HG03432 (cell line): Measurements from ENCODE around the gene LGI1.

Source experiments
- ATAC-seq: cut with Tn5 transposase; IDR thresholded peaks from one replicate; pipeline ENCODE4 v1.9.1; 2021; ENCODE audit warnings: mild to moderate bottlenecking, moderate library complexity; ENCODE audit not compliant: unreplicated experiment

Gene LGI1

DNA sequence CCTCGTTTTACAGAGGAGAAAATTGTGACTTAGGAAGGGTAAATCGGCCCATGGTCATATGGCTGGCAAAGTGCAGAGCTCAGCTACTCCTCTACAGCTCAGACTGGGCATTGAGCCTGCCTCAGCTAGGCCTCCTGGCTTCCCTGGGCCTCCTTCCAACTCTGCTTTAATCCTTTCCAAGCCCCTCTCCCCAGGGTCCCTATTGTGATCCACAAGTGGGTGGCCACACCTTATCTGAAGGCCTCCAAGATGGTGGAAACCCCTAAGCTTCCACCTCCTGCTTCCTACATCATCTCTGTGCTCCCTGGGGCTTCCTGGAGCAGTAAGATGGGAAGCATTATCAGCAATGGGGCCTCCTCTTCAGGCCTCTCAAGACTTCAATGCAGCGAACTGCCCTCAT is 3.0 kb upstream of the LGI1 start:
- ATAC-seq, result no peak

DNA sequence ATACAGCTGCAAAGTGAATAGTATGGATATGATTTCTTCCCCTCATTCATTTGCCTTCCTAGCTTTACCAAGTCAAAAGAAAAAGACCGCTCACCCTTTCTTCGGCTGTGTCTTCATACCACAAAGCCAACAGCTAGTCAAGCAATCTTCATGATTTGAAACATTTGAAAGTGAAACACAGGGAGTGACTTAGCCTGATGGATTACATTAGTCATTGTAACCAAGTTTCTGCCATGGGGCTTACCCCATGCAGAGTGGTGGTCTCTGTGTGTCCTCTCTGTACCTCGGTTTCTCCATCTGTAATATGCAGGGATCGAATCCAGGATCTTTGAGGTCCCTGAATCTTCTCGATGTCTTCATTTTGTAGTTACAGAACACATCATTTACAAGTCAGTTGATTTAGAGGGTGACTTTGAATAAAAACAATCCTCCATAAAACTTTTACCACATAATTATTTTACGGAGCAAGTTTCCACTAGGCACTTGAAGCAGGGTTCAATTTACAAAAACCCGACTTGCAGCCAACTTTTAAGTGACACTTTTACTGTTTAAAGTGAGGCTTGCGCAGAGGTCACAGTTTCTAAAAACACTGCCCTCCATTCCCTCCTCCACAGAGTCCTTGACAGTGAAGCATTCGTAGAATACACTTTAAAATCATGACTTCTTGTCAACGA is 2.2 kb upstream of the LGI1 start:
- ATAC-seq, result no peak

- ATAC-seq, result no peak
Observed at GRCh38 chr10:93756118-93756517, 1.6 kb upstream of the LGI1 start.

DNA sequence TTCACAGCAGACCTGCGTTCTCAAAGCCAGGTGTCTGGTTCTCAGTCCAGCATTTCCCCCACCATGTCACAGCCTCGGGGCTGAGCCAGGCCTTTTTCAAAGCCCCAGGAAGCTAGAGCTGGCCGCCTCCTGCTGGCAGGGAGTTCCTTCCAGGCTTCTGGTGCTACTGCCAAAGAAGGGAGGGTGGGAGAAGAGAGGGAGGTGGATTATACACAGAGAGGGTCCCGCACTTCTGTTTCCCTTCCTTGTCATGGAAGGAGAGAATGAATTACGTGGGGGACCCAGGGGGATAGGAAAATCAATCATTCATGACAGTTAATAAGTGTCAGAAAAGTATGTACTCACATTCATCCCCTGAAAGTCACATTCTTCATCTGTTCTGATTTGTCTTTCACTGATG is 600 bp upstream of the LGI1 start:
- no peak for ATAC-seq

GRCh38 chr10:93758508-93758885 is 761 bp downstream of the LGI1 start:
- ATAC-seq, result no peak

DNA sequence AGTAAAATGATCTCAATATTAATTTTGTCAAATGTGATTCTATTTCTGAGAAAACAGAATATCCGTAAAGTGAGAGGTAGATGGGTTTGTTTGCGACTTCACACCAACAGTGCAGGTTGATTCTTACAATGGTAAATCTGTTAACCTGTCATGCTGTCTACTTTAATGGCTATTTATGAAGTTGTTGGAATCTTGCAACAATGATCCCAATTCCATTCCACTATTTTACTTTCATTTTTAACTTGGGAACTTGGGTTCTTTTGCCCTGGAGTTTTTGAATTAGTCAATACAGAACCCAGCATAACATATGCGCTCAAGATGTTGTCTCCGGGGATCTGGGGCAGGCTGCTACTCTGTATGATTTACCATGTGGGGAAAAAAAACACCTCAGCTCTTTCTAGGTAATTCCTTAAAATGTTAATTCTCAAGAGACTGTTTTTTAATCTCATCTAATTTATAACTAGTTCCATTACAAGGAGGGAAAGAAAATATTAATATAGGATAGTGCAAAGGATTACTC is 1.2 kb downstream of the LGI1 start:
- no peak for ATAC-seq

GRCh38 chr10:93760490-93760889 is 2.8 kb downstream of the LGI1 start:
- ATAC-seq, result no peak

- ATAC-seq, result peak; percentile 86
Observed at GRCh38 chr10:93762979-93763391, 5.2 kb downstream of the LGI1 start.

DNA sequence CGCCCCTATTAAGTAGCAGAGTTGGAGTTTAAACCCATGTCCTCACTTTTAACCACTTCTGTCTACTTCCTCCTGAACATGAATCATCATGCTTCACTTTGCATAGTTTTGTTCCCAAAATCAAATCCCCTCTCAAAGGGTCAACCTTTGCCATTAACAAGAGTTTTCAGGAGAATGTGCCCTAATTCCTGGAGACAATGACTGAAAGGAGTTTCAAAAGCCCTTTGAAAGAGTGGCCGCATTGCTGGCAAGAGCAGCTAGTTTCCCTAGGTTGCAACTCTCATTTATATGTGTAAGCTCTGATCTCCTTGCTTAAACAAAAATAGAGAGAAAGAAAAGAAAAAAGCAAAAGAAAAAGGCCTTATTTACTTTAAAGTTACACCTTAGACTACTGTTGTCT is 9.2 kb downstream of the LGI1 start:
- no peak for ATAC-seq

GRCh38 chr10:93767724-93768399 is 10.1 kb downstream of the LGI1 start:
- ATAC-seq, result no peak

DNA sequence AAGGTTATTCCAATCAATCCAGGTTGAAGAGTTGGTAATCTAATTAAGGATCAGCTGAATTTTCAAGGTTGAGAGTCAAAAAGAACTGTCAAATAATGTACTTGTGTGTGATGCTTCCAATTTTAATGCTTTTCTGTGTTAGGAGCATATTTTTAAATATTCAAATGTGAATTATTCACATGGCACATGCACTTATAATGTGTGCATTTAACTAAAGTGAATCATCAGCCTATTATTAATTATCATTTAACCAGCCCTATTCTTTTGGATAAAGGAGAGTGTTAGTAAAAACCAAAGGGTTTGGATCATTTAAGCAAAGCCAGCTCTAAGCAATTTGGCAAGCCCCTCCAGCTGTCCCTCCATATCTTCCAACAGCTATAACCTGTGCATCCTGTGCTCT is 11.2 kb downstream of the LGI1 start:
- no peak for ATAC-seq

DNA sequence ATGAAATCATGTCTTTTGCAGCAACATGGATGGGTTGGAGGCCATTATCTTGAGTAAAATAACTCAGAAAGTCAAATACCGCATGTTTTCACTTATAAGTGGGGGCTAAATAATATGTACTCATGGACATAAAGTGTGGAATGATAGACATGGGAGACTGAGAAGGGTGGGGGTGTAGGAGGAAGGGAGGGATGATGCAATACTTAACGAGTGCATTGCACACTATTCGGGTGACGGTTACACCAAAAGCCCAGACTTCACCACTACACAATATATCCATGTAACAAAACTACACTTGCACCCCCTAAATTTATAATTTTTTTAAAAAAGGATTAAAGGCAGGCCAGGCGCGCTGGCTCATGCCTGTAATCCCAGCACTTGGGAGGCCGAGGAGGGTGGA is 13.6 kb downstream of the LGI1 start:
- ATAC-seq, result no peak

DNA sequence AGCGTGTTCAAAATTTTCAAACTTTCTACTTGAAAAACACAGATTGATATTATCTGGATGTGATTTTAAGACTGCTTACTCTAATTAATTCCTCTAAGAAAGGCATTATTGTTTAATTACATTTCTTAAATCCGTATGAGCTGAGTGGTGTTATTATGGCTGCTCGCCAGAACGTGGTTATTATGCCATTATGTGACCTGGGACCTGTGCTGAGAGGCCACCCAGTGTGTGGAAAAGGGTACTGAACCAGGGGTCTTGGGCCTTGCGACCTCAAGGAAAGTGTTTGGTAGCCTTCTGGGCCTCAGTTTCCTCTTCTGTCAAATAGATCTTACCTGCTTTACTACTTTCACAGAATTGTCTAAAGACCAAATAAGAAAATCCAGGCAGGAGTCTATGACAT is 15.4 kb downstream of the LGI1 start:
- no peak for ATAC-seq

- no peak for ATAC-seq
Observed at GRCh38 chr10:93773705-93774104, 16.0 kb downstream of the LGI1 start.

DNA sequence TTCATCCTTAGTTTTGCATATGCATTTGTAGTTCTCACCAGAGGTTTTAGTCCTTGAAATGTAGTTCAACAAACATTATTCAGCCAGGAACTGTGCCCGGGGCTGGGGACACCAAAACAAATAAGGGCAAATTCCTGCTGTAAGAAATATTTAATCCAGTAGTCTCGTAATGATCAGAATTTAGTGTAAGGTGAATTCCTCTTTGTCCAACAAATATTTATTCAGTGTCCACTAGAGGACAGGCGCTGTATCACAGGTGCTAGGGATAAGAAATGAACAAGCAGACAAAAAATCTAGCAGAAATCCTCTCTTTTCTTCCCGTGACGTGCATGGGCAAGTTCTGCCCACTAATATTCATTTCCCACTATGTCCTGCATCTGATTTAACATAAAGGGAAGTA is 17.6 kb downstream of the LGI1 start:
- ATAC-seq, result no peak

- ATAC-seq, result no peak
Observed at GRCh38 chr10:93777092-93777491, 19.4 kb downstream of the LGI1 start.

- no peak for ATAC-seq
Observed at GRCh38 chr10:93784059-93784458, 26.3 kb downstream of the LGI1 start.

DNA sequence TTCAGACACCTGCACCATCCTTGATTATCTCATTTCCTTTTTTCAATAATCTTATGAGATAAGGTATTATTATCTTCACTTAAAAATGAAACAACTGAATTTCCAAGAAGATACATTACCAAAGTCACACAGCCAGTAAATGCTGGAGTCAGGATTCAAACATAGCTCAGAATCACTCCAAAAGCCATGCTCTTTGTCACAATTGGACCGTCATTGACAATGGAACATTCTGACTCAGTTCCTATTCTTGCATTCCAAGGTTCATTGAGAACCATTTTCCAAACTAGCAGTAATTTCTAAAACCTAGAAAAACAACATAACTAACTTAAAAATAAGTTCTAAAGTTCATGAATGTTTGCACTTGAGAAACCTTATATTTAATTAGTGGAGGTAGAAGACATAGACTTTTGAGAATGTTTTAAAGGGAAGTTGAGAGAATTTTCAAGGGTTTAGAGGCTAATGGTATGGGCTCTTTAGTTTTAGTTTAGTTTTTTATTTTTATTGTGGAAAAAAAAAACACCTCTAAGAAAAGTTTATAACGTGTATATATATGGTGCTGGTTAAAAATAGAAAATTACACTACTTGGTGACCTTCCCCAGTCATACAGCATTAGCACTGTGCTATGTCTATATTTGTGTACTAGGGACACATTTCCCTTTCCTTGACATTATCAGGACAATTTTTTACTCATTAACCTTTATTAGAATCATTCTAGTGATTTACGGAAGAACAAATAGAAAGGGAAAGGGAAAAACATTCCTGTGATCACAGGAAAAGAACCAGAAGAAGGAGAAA is 30.9 kb downstream of the LGI1 start:
- ATAC-seq, result no peak

GRCh38 chr10:93790439-93790838 is 32.7 kb downstream of the LGI1 start:
- ATAC-seq, result no peak

DNA sequence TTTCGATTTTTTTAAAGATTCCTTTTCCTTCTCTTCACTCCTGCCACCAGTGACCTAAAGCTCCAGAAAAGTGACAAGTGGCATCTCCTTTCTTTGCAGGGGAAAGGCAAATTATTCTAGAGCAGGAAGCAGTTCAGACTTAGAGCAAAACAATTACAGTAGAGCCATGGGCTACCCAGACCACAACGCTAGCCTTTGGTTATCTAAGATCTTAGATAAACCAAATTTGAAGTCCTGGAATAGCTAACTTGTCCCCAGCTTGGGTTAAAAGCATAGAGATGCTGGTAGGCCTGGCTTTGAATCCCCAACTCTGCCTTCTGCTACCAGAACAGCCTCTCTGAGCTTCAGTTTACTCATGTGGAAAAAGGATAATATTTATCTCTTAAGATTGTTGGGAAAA is 38.4 kb downstream of the LGI1 start:
- ATAC-seq, result no peak

- no peak for ATAC-seq
Observed at GRCh38 chr10:93797825-93798224, 40.1 kb downstream of the LGI1 start.

GRCh38 chr10:93799155-93799708 is 41.5 kb downstream of the LGI1 start:
- no peak for ATAC-seq
